Stomach (tissue), 9 donors: ENCODE results near the gene ERC1. TPM values are rescaled to one million over a fixed set of nuclear protein-coding genes. Genes with fewer than 3 reads are reported as not detected.

ENCODE experiments used
- DNase-seq, 2 donors: peaks; one replicate each; pipeline versions ENCODE4 v3.0.0 to v3.0.0-alpha.2; 2013 to 2019
- H3K27ac ChIP-seq, 5 donors: fragments of 200-600 bp in 4 of 5; sonication (generic) in 4 of 5; one replicate each; pipeline ENCODE4 v1.5.1; 2013 to 2019; ENCODE audit warnings: mild to moderate bottlenecking in 1 of 5, moderate library complexity in 1 of 5
- H3K27me3 ChIP-seq, 3 donors: fragments of 200-600 bp; sonication (generic); one replicate each; pipeline ENCODE4 v1.5.1; 2017 to 2019; ENCODE audit warnings: mixed run types in 1 of 3
- H3K36me3 ChIP-seq, 4 donors: fragments of 200-600 bp; sonication (generic); 1 replicate in 3 of 4; 2 replicates in 1 of 4; pipeline ENCODE4 v1.5.1; 2016 to 2019
- H3K4me1 ChIP-seq, 4 donors: fragments of 200-600 bp; sonication (generic); one replicate each; pipeline ENCODE4 v1.5.1; 2016 to 2019
- H3K4me3 ChIP-seq, 4 donors: fragments of 200-600 bp; sonication (generic) in 3 of 4; one replicate each; pipeline ENCODE4 v1.5.1; 2016 to 2019; ENCODE audit warnings: mild to moderate bottlenecking in 1 of 4
- H3K9me3 ChIP-seq, 4 donors: fragments of 200-600 bp; sonication (generic); one replicate each; pipeline ENCODE4 v1.5.1; 2016 to 2019
- CTCF ChIP-seq, 7 experiments: fragments of 450-650 bp in 4 of 7; fragments of 200-600 bp in 3 of 7; sonication (generic) in 3 of 7; IDR thresholded peaks; one replicate each; pipeline ENCODE4 v1.5.1; 2016 to 2019; ENCODE audit warnings: antibody characterized with exemption in 7 of 7, control low read depth in 2 of 7, mild to moderate bottlenecking in 1 of 7
- EP300 ChIP-seq: sonication (generic); formaldehyde crosslinking; IDR thresholded peaks from one replicate; pipeline ENCODE4 v1.6.1; 2017; ENCODE audit warnings: antibody characterized with exemption
- POLR2A ChIP-seq, 4 donors: fragments of 450-650 bp; IDR thresholded peaks; one replicate each; pipeline ENCODE4 v1.6.1; 2016; ENCODE audit warnings: antibody characterized with exemption in 4 of 4, control low read depth in 2 of 4, mild to moderate bottlenecking in 1 of 4, moderate library complexity in 1 of 4
- POLR2AphosphoS5 ChIP-seq, 3 donors: sonication (generic); formaldehyde crosslinking; IDR thresholded peaks; one replicate each; pipeline ENCODE4 v1.6.1; 2016; ENCODE audit warnings: antibody characterized with exemption in 3 of 3
- WGBS, 5 donors: extraction: QIAGEN DNeasy Blood & Tissue Kit in 3 of 5; methylation state at CpG; one replicate each; pipeline versions ENCODE4 v1.1.5 to v1.1.7; 2013 to 2018; 5-methylcytosine and 5-hydroxymethylcytosine counted together
- intact Hi-C: fragments of 100-400 bp; cut with DNase I; formaldehyde crosslinking; loops from one replicate; pipeline ENCODE4 v1.15.1; 2023; ENCODE audit warnings: low total_unique reads
- polyA plus RNA-seq, 3 donors: library from polyadenylated mRNA; stranded (reverse); fragments of 200-250 nt; gene quantifications; one replicate each; pipeline ENCODE4 v1.2.3, GENCODE V29; 2013
- total RNA-seq, 5 donors: library from RNA; depleted of rRNA; stranded (reverse); fragments of >200 nt; gene quantifications; one replicate each; pipeline versions ENCODE4 v1.1.0 to v1.2.3, GENCODE V29; 2014 to 2016
- donor health status: healthy with polysubstance abuse.
- donor health status: Bipolar disorder and iron deficiency.
- donor health status: healthy.

The ERC1 gene
- total and polyA plus RNA-seq, 8 donors, result 3.8 to 69.4 (median 51.6) TPM

DNA sequence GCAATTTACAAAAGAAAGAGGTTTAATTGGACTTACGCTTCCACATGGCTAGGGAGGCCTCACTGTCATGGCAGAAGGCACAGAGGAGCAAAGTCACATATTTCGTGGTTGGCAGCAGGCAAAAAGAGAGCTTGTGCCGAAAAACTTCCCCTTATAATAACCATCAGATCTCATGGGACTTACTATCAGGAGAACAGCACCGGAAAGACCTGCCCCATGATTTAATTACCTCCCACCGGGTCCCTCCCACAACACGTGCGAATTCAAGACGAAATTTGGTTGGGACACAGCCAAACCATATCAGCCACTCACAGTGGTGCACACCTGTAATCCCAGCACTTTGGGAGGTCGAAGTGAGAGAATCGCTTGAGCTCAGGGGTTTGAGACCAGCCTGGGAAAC, 534.8 kb downstream of the ERC1 start:
- intact Hi-C loops, result no loop called here
- no peak overlapping the region for H3K27ac ChIP-seq
- no peaks in the 10 kb centered on the region for H3K36me3 ChIP-seq
- no peaks in the 10 kb centered on the region for H3K9me3 ChIP-seq
- WGBS, 5 donors, result 83 to 91% (median 86%) methylated on average over 10 of the region's 10 CpGs
- no peak overlapping the region for H3K4me3 ChIP-seq
- peaks cover 0 to 8% (median 5%) of the 10 kb centered on the region in 4 donors for H3K4me1 ChIP-seq
- TF ChIP-seq POLR2AphosphoS5 (IDR thresholded peaks at IDR 0.05) (no peak), CTCF (IDR thresholded peaks at IDR 0.05) (no peak), POLR2A (IDR thresholded peaks at IDR 0.05) (no peak), EP300 (no peak)
- no peak for DNase-seq
- H3K27me3 ChIP-seq, result peaks cover 0 to 58% (median 15%) of the 10 kb centered on the region in 3 donors

GRCh38 chr12:1527789-1528188, 536.8 kb downstream of the ERC1 start:
- intact Hi-C loops, result no loop called here
- peaks cover 9 to 25% (median 20%) of the 10 kb centered on the region in 4 donors for H3K4me1 ChIP-seq
- peaks cover 0 to 74% (median 29%) of the 10 kb centered on the region in 3 donors for H3K27me3 ChIP-seq
- H3K36me3 ChIP-seq, result no peaks in the 10 kb centered on the region
- WGBS, 5 donors, result 59 to 75% (median 72%) methylated on average over 4 of the region's 4 CpGs
- no peaks in the 10 kb centered on the region for H3K9me3 ChIP-seq
- TF ChIP-seq CTCF (IDR thresholded peaks at IDR 0.05) (no peak), EP300 (no peak), POLR2A (IDR thresholded peaks at IDR 0.05) (no peak), POLR2AphosphoS5 (IDR thresholded peaks at IDR 0.05) (no peak)
- no peak overlapping the region for H3K4me3 ChIP-seq
- no peak for DNase-seq
- no peak overlapping the region for H3K27ac ChIP-seq

DNA sequence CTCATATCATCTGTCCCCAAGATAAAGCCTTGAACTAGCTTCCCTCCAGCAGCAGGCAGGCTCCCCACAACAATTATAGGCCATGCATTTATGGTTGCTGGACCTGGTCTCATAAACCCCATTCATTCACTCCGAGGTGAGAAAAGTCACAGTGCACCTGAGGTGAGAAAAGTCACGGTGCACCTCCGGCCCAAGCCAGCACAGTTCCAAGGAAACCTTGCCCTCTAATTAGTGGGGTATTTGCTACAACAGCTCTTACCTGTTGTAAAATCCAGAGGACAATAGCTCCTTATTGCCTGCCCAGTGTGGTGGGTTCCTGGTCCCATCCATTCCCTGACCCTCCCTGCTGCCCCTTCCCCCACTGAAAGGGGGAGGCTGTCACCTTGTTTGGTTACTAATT, 537.8 kb downstream of the ERC1 start:
- H3K9me3 ChIP-seq, result no peaks in the 10 kb centered on the region
- intact Hi-C loops, result no loop called here
- no peaks in the 10 kb centered on the region for H3K36me3 ChIP-seq
- no peak overlapping the region for H3K4me3 ChIP-seq
- WGBS, 5 donors, result 86 to 92% (median 92%) methylated on average over 3 of the region's 3 CpGs
- peaks cover 13 to 35% (median 23%) of the 10 kb centered on the region in 4 donors for H3K4me1 ChIP-seq
- peaks cover 0 to 78% (median 38%) of the 10 kb centered on the region in 3 donors for H3K27me3 ChIP-seq
- TF ChIP-seq CTCF (IDR thresholded peaks at IDR 0.05) (no peak), POLR2A (IDR thresholded peaks at IDR 0.05) (no peak), EP300 (no peak), POLR2AphosphoS5 (IDR thresholded peaks at IDR 0.05) (no peak)
- H3K27ac ChIP-seq, result no peak overlapping the region
- DNase-seq, result no peak

- peaks cover 0 to 78% (median 40%) of the 10 kb centered on the region in 3 donors for H3K27me3 ChIP-seq
- H3K27ac ChIP-seq, result peak overlapping the region in 3 of 5 donors; percentile 56 to 61 (median 60)
- TF ChIP-seq EP300 (no peak), POLR2A (IDR thresholded peaks at IDR 0.05) (no peak), POLR2AphosphoS5 (IDR thresholded peaks at IDR 0.05) (no peak), CTCF (IDR thresholded peaks at IDR 0.05) (no peak)
- H3K9me3 ChIP-seq, result no peaks in the 10 kb centered on the region
- intact Hi-C loops, result no loop called here
- H3K36me3 ChIP-seq, result no peaks in the 10 kb centered on the region
- WGBS, 5 donors, result 75 to 77% (median 76%) methylated on average over 11 of the region's 11 CpGs
- peaks cover 13 to 37% (median 26%) of the 10 kb centered on the region in 4 donors for H3K4me1 ChIP-seq
- H3K4me3 ChIP-seq, result peak overlapping the region; percentile 57 to 71 (median 63)
- DNase-seq, result no peak
These were observed 538.3 kb downstream of the ERC1 start for GRCh38 chr12:1529228-1529861.
